ENCODE results near the gene WNT5A.

GRCh38 chr3:55440104-55440708, 46.9 kb downstream of the WNT5A start:
- TF ChIP-seq USF2 (IDR thresholded peaks at IDR 0.05; ENCODE audit: low read depth, low read length) (no peak), CTCF (conservative IDR thresholded peaks at IDR 0.05; ENCODE audit: low read depth, low read length) (no peak), RAD21 (IDR thresholded peaks at IDR 0.05; ENCODE audit: low read length) (no peak), RCOR1 (IDR thresholded peaks at IDR 0.05; ENCODE audit: insufficient replicate concordance, low read length) (no peak), POLR2A (IDR thresholded peaks at IDR 0.05; ENCODE audit: low read depth, low read length) (no peak), NFE2L2 (IDR thresholded peaks at IDR 0.05; ENCODE audit: low read depth, low read length) (no peak)

Data from IMR-90 (cell line).